HG03442 (cell line): ENCODE measurements around the gene TPBGL.
"Not testable (repeated sequence)": the region's sequence is repeated elsewhere in the genome, so short reads cannot be mapped to it uniquely, and the experiment has no call there.

ENCODE experiments used
- ATAC-seq: cut with Tn5 transposase; IDR thresholded peaks from one replicate; pipeline ENCODE4 v1.9.1; 2021; ENCODE audit warnings: mild to moderate bottlenecking, moderate library complexity; ENCODE audit not compliant: unreplicated experiment

Gene TPBGL

GRCh38 chr11:75270896-75271418 is 30.4 kb downstream of the TPBGL start:
- no peak for ATAC-seq

GRCh38 chr11:75271730-75272129 is 31.2 kb downstream of the TPBGL start:
- ATAC-seq = no peak

- no peak for ATAC-seq
Measured at GRCh38 chr11:75272391-75272790, 31.8 kb downstream of the TPBGL start.

- ATAC-seq = no peak
Measured at GRCh38 chr11:75272821-75273301, 32.3 kb downstream of the TPBGL start.

GRCh38 chr11:75273411-75274391 is 33.1 kb downstream of the TPBGL start:
- no peak for ATAC-seq

GRCh38 chr11:75274716-75275115 is 34.1 kb downstream of the TPBGL start:
- not testable (repeated sequence) for ATAC-seq

GRCh38 chr11:75275581-75275980 is 35.0 kb downstream of the TPBGL start:
- ATAC-seq = no peak

GRCh38 chr11:75276186-75276585 is 35.6 kb downstream of the TPBGL start:
- no peak for ATAC-seq

GRCh38 chr11:75276686-75277085 is 36.1 kb downstream of the TPBGL start:
- no peak for ATAC-seq

- no peak for ATAC-seq
Measured at GRCh38 chr11:75277211-75277805, 36.7 kb downstream of the TPBGL start.

GRCh38 chr11:75277991-75278790 is 37.6 kb downstream of the TPBGL start:
- no peak for ATAC-seq

GRCh38 chr11:75279273-75279672 is 38.7 kb downstream of the TPBGL start:
- no peak for ATAC-seq

- no peak for ATAC-seq
Measured at GRCh38 chr11:75280227-75280701, 39.7 kb downstream of the TPBGL start.

- ATAC-seq = no peak
Measured at GRCh38 chr11:75280770-75281468, 40.3 kb downstream of the TPBGL start.

GRCh38 chr11:75281469-75282095 is 41.0 kb downstream of the TPBGL start:
- ATAC-seq = no peak

GRCh38 chr11:75283391-75283931 is 42.9 kb downstream of the TPBGL start:
- ATAC-seq = no peak

- ATAC-seq = no peak
Measured at GRCh38 chr11:75285776-75286360, 45.3 kb downstream of the TPBGL start.

- no peak for ATAC-seq
Measured at GRCh38 chr11:75286826-75287465, 46.4 kb downstream of the TPBGL start.

- ATAC-seq = no peak
Measured at GRCh38 chr11:75287579-75287978, 47.0 kb downstream of the TPBGL start.
